Measurements from ENCODE around the gene KCNA5.

The KCNA5 gene

GRCh38 chr12:5037795-5038357, 5.8 kb upstream of the KCNA5 start:
- H3K4me1 Mint-ChIP-seq (ENCODE audit: low read depth) = no peaks in the 10 kb centered on the region
- H3K4me3 Mint-ChIP-seq = no peak overlapping the region
- H3K9me3 Mint-ChIP-seq = no peaks in the 10 kb centered on the region
- H3K27me3 Mint-ChIP-seq = peaks cover 36% of the 10 kb centered on the region
- H3K36me3 Mint-ChIP-seq (ENCODE audit: low read depth) = no peaks in the 10 kb centered on the region
- no peak overlapping the region for H3K27ac Mint-ChIP-seq

GRCh38 chr12:5038781-5039311, 4.8 kb upstream of the KCNA5 start:
- H3K36me3 Mint-ChIP-seq (ENCODE audit: low read depth) = no peaks in the 10 kb centered on the region

GRCh38 chr12:5039815-5040214, 3.9 kb upstream of the KCNA5 start:
- Mint-ChIP-seq H3K9me3 (no peaks in the 10 kb centered on the region), H3K4me3 (no peak overlapping the region), H3K36me3 (ENCODE audit: low read depth) (no peaks in the 10 kb centered on the region), H3K27me3 (peaks cover 42% of the 10 kb centered on the region), H3K4me1 (ENCODE audit: low read depth) (no peaks in the 10 kb centered on the region), H3K27ac (no peak overlapping the region)

More at GRCh38 chr12:5038781-5039311, 4.8 kb upstream of the KCNA5 start:
- H3K9me3 Mint-ChIP-seq = no peaks in the 10 kb centered on the region
- H3K4me3 Mint-ChIP-seq = no peak overlapping the region
- H3K27me3 Mint-ChIP-seq = peaks cover 42% of the 10 kb centered on the region
- no peaks in the 10 kb centered on the region for H3K4me1 Mint-ChIP-seq (ENCODE audit: low read depth)
- H3K27ac Mint-ChIP-seq = no peak overlapping the region

- Mint-ChIP-seq H3K27me3 (peaks cover 47% of the 10 kb centered on the region), H3K36me3 (ENCODE audit: low read depth) (peaks cover 3% of the 10 kb centered on the region), H3K4me3 (no peak overlapping the region), H3K4me1 (ENCODE audit: low read depth) (no peaks in the 10 kb centered on the region), H3K27ac (no peak overlapping the region), H3K9me3 (no peaks in the 10 kb centered on the region)
Measured at GRCh38 chr12:5040368-5040767, 3.3 kb upstream of the KCNA5 start.

GRCh38 chr12:5044420-5045295, 979 bp downstream of the KCNA5 start:
- Mint-ChIP-seq H3K27ac (no peak overlapping the region), H3K4me3 (no peak overlapping the region), H3K27me3 (peaks cover 42% of the 10 kb centered on the region), H3K9me3 (no peaks in the 10 kb centered on the region), H3K4me1 (ENCODE audit: low read depth) (peaks cover 4% of the 10 kb centered on the region), H3K36me3 (ENCODE audit: low read depth) (peaks cover 5% of the 10 kb centered on the region)

- H3K9me3 Mint-ChIP-seq = no peaks in the 10 kb centered on the region
- peaks cover 12% of the 10 kb centered on the region for H3K4me1 Mint-ChIP-seq (ENCODE audit: low read depth)
- H3K27ac Mint-ChIP-seq = no peak overlapping the region
- peaks cover 5% of the 10 kb centered on the region for H3K36me3 Mint-ChIP-seq (ENCODE audit: low read depth)
- H3K27me3 Mint-ChIP-seq = peaks cover 30% of the 10 kb centered on the region
- no peak overlapping the region for H3K4me3 Mint-ChIP-seq
Measured at GRCh38 chr12:5047094-5047493, 3.4 kb downstream of the KCNA5 start.

- peaks cover 12% of the 10 kb centered on the region for H3K4me1 Mint-ChIP-seq (ENCODE audit: low read depth)
- H3K9me3 Mint-ChIP-seq = no peaks in the 10 kb centered on the region
- peaks cover 5% of the 10 kb centered on the region for H3K36me3 Mint-ChIP-seq (ENCODE audit: low read depth)
- no peak overlapping the region for H3K27ac Mint-ChIP-seq
- peaks cover 25% of the 10 kb centered on the region for H3K27me3 Mint-ChIP-seq
- H3K4me3 Mint-ChIP-seq = no peak overlapping the region
Measured at GRCh38 chr12:5047729-5048128, 4.0 kb downstream of the KCNA5 start.

GRCh38 chr12:5050542-5050941, 6.9 kb downstream of the KCNA5 start:
- Mint-ChIP-seq H3K27me3 (peaks cover 22% of the 10 kb centered on the region), H3K9me3 (no peaks in the 10 kb centered on the region), H3K4me1 (ENCODE audit: low read depth) (peaks cover 12% of the 10 kb centered on the region), H3K27ac (no peak overlapping the region), H3K36me3 (ENCODE audit: low read depth) (no peaks in the 10 kb centered on the region), H3K4me3 (no peak overlapping the region)

- Mint-ChIP-seq H3K4me3 (no peak overlapping the region), H3K27me3 (peaks cover 16% of the 10 kb centered on the region), H3K9me3 (no peaks in the 10 kb centered on the region), H3K36me3 (ENCODE audit: low read depth) (no peaks in the 10 kb centered on the region), H3K27ac (no peak overlapping the region), H3K4me1 (ENCODE audit: low read depth) (peaks cover 12% of the 10 kb centered on the region)
Measured at GRCh38 chr12:5051334-5051733, 7.7 kb downstream of the KCNA5 start.

GRCh38 chr12:5051913-5052312, 8.2 kb downstream of the KCNA5 start:
- Mint-ChIP-seq H3K4me3 (no peak overlapping the region), H3K36me3 (ENCODE audit: low read depth) (no peaks in the 10 kb centered on the region), H3K4me1 (ENCODE audit: low read depth) (peaks cover 12% of the 10 kb centered on the region), H3K9me3 (no peaks in the 10 kb centered on the region), H3K27me3 (peaks cover 12% of the 10 kb centered on the region), H3K27ac (no peak overlapping the region)

- Mint-ChIP-seq H3K4me1 (ENCODE audit: low read depth) (peaks cover 12% of the 10 kb centered on the region), H3K27me3 (peaks cover 12% of the 10 kb centered on the region), H3K27ac (no peak overlapping the region), H3K9me3 (no peaks in the 10 kb centered on the region), H3K4me3 (no peak overlapping the region), H3K36me3 (ENCODE audit: low read depth) (no peaks in the 10 kb centered on the region)
Measured at GRCh38 chr12:5052348-5052747, 8.7 kb downstream of the KCNA5 start.

- Mint-ChIP-seq H3K4me1 (ENCODE audit: low read depth) (no peaks in the 10 kb centered on the region), H3K9me3 (no peaks in the 10 kb centered on the region), H3K4me3 (no peak overlapping the region), H3K27me3 (peaks cover 12% of the 10 kb centered on the region), H3K36me3 (ENCODE audit: low read depth) (no peaks in the 10 kb centered on the region), H3K27ac (no peak overlapping the region)
Measured at GRCh38 chr12:5059358-5059757, 15.7 kb downstream of the KCNA5 start.

GRCh38 chr12:5060958-5061357, 17.3 kb downstream of the KCNA5 start:
- Mint-ChIP-seq H3K4me3 (no peak overlapping the region), H3K27ac (no peak overlapping the region), H3K9me3 (no peaks in the 10 kb centered on the region), H3K27me3 (peaks cover 14% of the 10 kb centered on the region), H3K4me1 (ENCODE audit: low read depth) (no peaks in the 10 kb centered on the region), H3K36me3 (ENCODE audit: low read depth) (no peaks in the 10 kb centered on the region)

- H3K27ac Mint-ChIP-seq = no peak overlapping the region
- peaks cover 17% of the 10 kb centered on the region for H3K27me3 Mint-ChIP-seq
- H3K36me3 Mint-ChIP-seq (ENCODE audit: low read depth) = no peaks in the 10 kb centered on the region
- H3K4me1 Mint-ChIP-seq (ENCODE audit: low read depth) = no peaks in the 10 kb centered on the region
- H3K4me3 Mint-ChIP-seq = no peak overlapping the region
- no peaks in the 10 kb centered on the region for H3K9me3 Mint-ChIP-seq
Measured at GRCh38 chr12:5063149-5063548, 19.5 kb downstream of the KCNA5 start.

GRCh38 chr12:5064913-5065490, 21.3 kb downstream of the KCNA5 start:
- no peaks in the 10 kb centered on the region for H3K4me1 Mint-ChIP-seq (ENCODE audit: low read depth)
- no peak overlapping the region for H3K27ac Mint-ChIP-seq
- H3K36me3 Mint-ChIP-seq (ENCODE audit: low read depth) = no peaks in the 10 kb centered on the region
- H3K4me3 Mint-ChIP-seq = no peak overlapping the region
- H3K9me3 Mint-ChIP-seq = no peaks in the 10 kb centered on the region
- H3K27me3 Mint-ChIP-seq = peaks cover 16% of the 10 kb centered on the region
